ENCODE results near the gene OR10G4. TPM values are rescaled to one million over a fixed set of nuclear protein-coding genes. Genes with fewer than 3 reads are reported as not detected.
"Not testable (repeated sequence)": the region's sequence is repeated elsewhere in the genome, so short reads cannot be mapped to it uniquely, and the experiment has no call there.

The OR10G4 gene
- total and polyA plus RNA-seq, 2 of the 4 experiments (the other 2 are of a cell fraction) = not detected

GRCh38 chr11:124015837-124016236 is 3.0 kb downstream of the OR10G4 start:
- H4K91ac ChIP-seq (ENCODE audit: insufficient read depth, low read depth, low read length); H3K27me3 ChIP-seq (ENCODE audit: control insufficient read depth, insufficient read depth, low read length); H2BK120ac ChIP-seq (ENCODE audit: low read depth, low read length); H3K9me1 ChIP-seq (ENCODE audit: insufficient read depth, low read length); H3K27ac ChIP-seq (ENCODE audit: insufficient read depth, low read length); H3K9ac ChIP-seq (ENCODE audit: low read depth, low read length); H3K36me3 ChIP-seq (ENCODE audit: control insufficient read depth, insufficient read depth, low read length); H3K79me1 ChIP-seq (ENCODE audit: low read depth in 1 of 2, low read length in 2 of 2); H2AK5ac ChIP-seq (ENCODE audit: low read depth, low read length); H4K8ac ChIP-seq (ENCODE audit: low read depth in 2 of 2, low read length in 2 of 2); BruUV-seq (replicated peaks); ATAC-seq (ENCODE audit: low read depth); H2BK15ac ChIP-seq (ENCODE audit: low read depth, low read length); H2BK5ac ChIP-seq (ENCODE audit: low read depth, low read length, poor library complexity, severe bottlenecking); H3K14ac ChIP-seq (replicated peaks; ENCODE audit: low read depth, low read length); DNase-seq; H3K18ac ChIP-seq (ENCODE audit: low read depth, low read length); H3K4ac ChIP-seq (ENCODE audit: low read depth, low read length); in situ Hi-C loops (cut with MboI; ENCODE audit: low sequenced_read_pairs); H2AK9ac ChIP-seq (replicated peaks; ENCODE audit: low read depth, low read length, poor library complexity); H2AFZ ChIP-seq (replicated peaks; ENCODE audit: low read length, poor library complexity); dilution Hi-C loops (cut with HindIII; ENCODE audit: low sequenced_read_pairs, unreplicated experiment); CTCF ChIA-PET; H4K5ac ChIP-seq (ENCODE audit: low read depth, low read length); H3K4me2 ChIP-seq (ENCODE audit: low read depth, low read length); H3K4me3 ChIP-seq (ENCODE audit: insufficient read depth, low read depth, low read length); H3K4me1 ChIP-seq (ENCODE audit: control insufficient read depth, insufficient read depth, low read length); H3K9me3 ChIP-seq (ENCODE audit: control insufficient read depth, insufficient read depth, low read length); H3K23ac ChIP-seq (ENCODE audit: low read depth, low read length); POLR2A ChIA-PET (ENCODE audit: unreplicated experiment); H3K56ac ChIP-seq (ENCODE audit: extremely low read depth, insufficient read depth, low read length); intact Hi-C loops (cut with micrococcal nuclease); H2BK20ac ChIP-seq (ENCODE audit: low read depth, low read length); H4K20me1 ChIP-seq (ENCODE audit: insufficient read depth, low read length): not testable (repeated sequence)
- 80% methylated on average over 1 of the region's 9 CpGs; no CpG with 5 or more reads in 1 of the 2 experiments for WGBS, 2 experiments (ENCODE audit: extremely low coverage in 2 of 2, insufficient read length in 1 of 2)

All from IMR-90 (cell line).